Hepatocyte (in vitro differentiated cells): ENCODE data around the gene TRAF3IP1. TPM values are rescaled to one million over a fixed set of nuclear protein-coding genes. Genes with fewer than 3 reads are reported as not detected.

ENCODE experiments used
- DNase-seq: peaks from one replicate; pipeline ENCODE4 v3.0.0-alpha.2; 2016; ENCODE audit warnings: low spot score
- H2AFZ ChIP-seq: fragments of 200-600 bp; sonication (generic); 2 replicates; pipeline ENCODE4 v1.6.0; 2016; ENCODE audit warnings: antibody characterized with exemption, mild to moderate bottlenecking
- H3K27ac ChIP-seq: fragments of 200-600 bp; sonication (generic); 2 replicates; pipeline ENCODE4 v1.5.1; 2016; ENCODE audit warnings: mild to moderate bottlenecking
- H3K27me3 ChIP-seq: fragments of 200-600 bp; sonication (generic); 2 replicates; pipeline ENCODE4 v1.6.1; 2016
- H3K36me3 ChIP-seq: fragments of 200-600 bp; sonication (generic); replicated peaks from 2 replicates; pipeline ENCODE4 v1.5.1; 2016; ENCODE audit warnings: low read depth; ENCODE audit not compliant: insufficient read depth
- H3K4me1 ChIP-seq: fragments of 200-600 bp; sonication (generic); 2 replicates; pipeline ENCODE4 v1.5.1; 2016; ENCODE audit warnings: mild to moderate bottlenecking, moderate library complexity; ENCODE audit not compliant: insufficient read depth
- H3K4me2 ChIP-seq: fragments of 200-600 bp; sonication (generic); 2 replicates; pipeline ENCODE4 v1.6.0; 2016
- H3K4me3 ChIP-seq: fragments of 200-600 bp; sonication (generic); 2 replicates; pipeline ENCODE4 v1.5.1; 2016; ENCODE audit warnings: mild to moderate bottlenecking
- H3K79me2 ChIP-seq: fragments of 200-600 bp; sonication (generic); 2 replicates; pipeline ENCODE4 v1.6.0; 2017; ENCODE audit warnings: mild to moderate bottlenecking
- H3K9me2 ChIP-seq: fragments of 200-600 bp; sonication (generic); replicated peaks from 2 replicates; pipeline ENCODE4 v1.6.0; 2017; ENCODE audit warnings: mild to moderate bottlenecking; ENCODE audit not compliant: insufficient read depth
- H3K9me3 ChIP-seq: fragments of 200-600 bp; sonication (generic); 2 replicates; pipeline ENCODE4 v1.5.1; 2016; ENCODE audit warnings: low read depth, mild to moderate bottlenecking
- H4K20me1 ChIP-seq: fragments of 200-600 bp; sonication (generic); 2 replicates; pipeline ENCODE4 v1.6.0; 2016; ENCODE audit warnings: mild to moderate bottlenecking; ENCODE audit not compliant: insufficient read depth, poor library complexity, severe bottlenecking
- EZH2 ChIP-seq: fragments of 200-600 bp; sonication (generic); IDR thresholded peaks from 2 replicates; pipeline ENCODE4 v1.6.1; 2016; ENCODE audit warnings: antibody characterized with exemption, mild to moderate bottlenecking, borderline replicate concordance
- EZH2phosphoT487 ChIP-seq: fragments of 200-600 bp; sonication (generic); IDR thresholded peaks from one replicate; pipeline ENCODE4 v1.6.1; 2018; ENCODE audit warnings: antibody characterized with exemption, mild to moderate bottlenecking, low read depth, moderate library complexity; ENCODE audit not compliant: unreplicated experiment, severe bottlenecking
- WGBS: methylation state at CpG from one replicate; pipeline ENCODE4 v1.1.6; 2016; ENCODE audit warnings: low lambda C conversion rate; ENCODE audit errors: missing lambda C conversion rate; 5-methylcytosine and 5-hydroxymethylcytosine counted together
- polyA plus RNA-seq: library from polyadenylated mRNA; unstranded; fragments of >200 nt; fragmentation: Nextera tagmentation; extraction: Ambion mirVana; gene quantifications from 2 replicates; pipeline ENCODE4 v1.2.1, GENCODE V29; 2016
- total RNA-seq: library from RNA; depleted of rRNA; stranded (reverse); fragments of >200 nt; gene quantifications from 2 replicates; pipeline ENCODE4 v1.2.3, GENCODE V29; 2014
- TF ChIP-seq, protein P1 (sequence below): fragments of 200-600 bp; sonication (generic); IDR thresholded peaks from 2 replicates; pipeline ENCODE4 v1.5.1; 2016; ENCODE audit warnings: antibody characterized with exemption, mild to moderate bottlenecking; ENCODE audit not compliant: poor library complexity

The TRAF3IP1 gene
- total and polyA plus RNA-seq, 2 experiments from 2014 or later: 9.0 to 9.1 TPM

DNA sequence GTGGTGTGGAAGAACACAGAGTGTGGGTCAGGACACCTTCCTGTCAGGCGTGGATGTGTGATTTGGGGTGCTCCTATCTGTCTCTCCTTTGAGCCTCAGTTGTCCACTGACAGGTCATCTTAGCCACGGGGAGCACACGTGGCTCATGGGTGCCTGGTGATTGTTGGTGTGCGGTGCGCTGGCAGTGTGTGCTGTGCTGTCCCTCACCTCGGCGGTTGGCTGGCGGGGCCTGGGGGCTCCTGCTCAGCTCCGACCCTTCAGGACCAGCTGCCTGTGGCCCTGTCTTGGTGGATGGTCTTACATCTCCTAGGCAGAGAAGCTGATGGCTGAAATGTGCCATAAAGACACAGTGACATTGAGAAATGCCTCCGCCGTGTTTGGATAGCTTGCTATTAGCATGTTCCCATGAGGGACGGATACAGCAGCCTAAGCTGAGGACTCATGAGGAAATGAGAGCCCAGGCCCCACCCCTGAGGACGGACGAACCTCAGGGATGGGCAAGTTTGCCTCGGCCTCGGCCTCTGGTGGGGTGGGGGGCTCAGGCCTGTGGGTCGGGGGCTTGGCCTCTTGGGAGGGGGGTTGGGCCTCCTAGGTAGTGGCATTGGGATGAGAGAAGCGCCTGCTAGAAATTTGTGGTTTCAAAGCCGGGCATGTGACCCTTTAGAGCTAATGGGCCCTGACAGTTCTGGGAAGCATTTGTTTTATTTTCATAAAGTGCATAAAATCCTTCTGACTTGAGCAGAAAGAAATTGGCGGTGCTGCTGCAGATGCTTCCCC is 86.1 kb downstream of the TRAF3IP1 start:
- DNase-seq: no peak
- no peaks in the 10 kb centered on the region for H3K9me3 ChIP-seq
- 84% methylated on average over 20 of the region's 20 CpGs for WGBS
- no peak overlapping the region for H3K4me2 ChIP-seq
- H3K4me3 ChIP-seq: no peak overlapping the region
- no peaks in the 10 kb centered on the region for H3K79me2 ChIP-seq
- no peaks in the 10 kb centered on the region for H3K27me3 ChIP-seq
- peaks cover 10% of the 10 kb centered on the region for H3K4me1 ChIP-seq
- no peaks in the 10 kb centered on the region for H3K9me2 ChIP-seq
- no peaks in the 10 kb centered on the region for H4K20me1 ChIP-seq
- no peak overlapping the region for H3K27ac ChIP-seq
- H3K36me3 ChIP-seq: no peaks in the 10 kb centered on the region
- TF ChIP-seq EZH2phosphoT487 (no peak), EZH2 (no peak)
- TF ChIP-seq, protein P1, sequence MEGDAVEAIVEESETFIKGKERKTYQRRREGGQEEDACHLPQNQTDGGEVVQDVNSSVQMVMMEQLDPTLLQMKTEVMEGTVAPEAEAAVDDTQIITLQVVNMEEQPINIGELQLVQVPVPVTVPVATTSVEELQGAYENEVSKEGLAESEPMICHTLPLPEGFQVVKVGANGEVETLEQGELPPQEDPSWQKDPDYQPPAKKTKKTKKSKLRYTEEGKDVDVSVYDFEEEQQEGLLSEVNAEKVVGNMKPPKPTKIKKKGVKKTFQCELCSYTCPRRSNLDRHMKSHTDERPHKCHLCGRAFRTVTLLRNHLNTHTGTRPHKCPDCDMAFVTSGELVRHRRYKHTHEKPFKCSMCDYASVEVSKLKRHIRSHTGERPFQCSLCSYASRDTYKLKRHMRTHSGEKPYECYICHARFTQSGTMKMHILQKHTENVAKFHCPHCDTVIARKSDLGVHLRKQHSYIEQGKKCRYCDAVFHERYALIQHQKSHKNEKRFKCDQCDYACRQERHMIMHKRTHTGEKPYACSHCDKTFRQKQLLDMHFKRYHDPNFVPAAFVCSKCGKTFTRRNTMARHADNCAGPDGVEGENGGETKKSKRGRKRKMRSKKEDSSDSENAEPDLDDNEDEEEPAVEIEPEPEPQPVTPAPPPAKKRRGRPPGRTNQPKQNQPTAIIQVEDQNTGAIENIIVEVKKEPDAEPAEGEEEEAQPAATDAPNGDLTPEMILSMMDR: no peak
- H2AFZ ChIP-seq: no peak overlapping the region

- no peaks in the 10 kb centered on the region for H4K20me1 ChIP-seq
Measured at GRCh38 chr2:238406998-238407285, 86.6 kb downstream of the TRAF3IP1 start.

DNA sequence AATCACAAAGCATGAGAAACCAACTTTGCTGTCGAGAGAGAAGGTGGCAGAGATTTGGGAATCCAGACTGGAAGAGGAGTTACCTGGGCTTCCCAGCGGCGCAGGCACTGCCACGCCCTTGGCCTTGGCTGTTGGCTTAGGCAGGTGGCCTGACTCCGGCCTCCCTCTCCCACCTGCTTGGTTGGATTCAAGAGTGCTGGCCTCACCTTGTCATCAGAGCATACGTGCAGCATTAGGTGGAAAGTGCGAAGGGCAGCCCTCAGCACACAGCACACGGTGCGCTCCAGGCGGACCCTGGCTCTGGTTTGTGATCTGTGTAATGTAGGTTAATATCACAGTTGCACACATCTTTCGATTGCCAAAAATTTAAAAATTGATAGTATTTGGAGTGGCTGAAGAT is 87.2 kb downstream of the TRAF3IP1 start:
- no peak for DNase-seq
- H3K27me3 ChIP-seq: no peaks in the 10 kb centered on the region
- H3K9me2 ChIP-seq: no peaks in the 10 kb centered on the region
- no peak overlapping the region for H3K4me2 ChIP-seq
- no peaks in the 10 kb centered on the region for H4K20me1 ChIP-seq
- H3K9me3 ChIP-seq: no peaks in the 10 kb centered on the region
- H3K79me2 ChIP-seq: no peaks in the 10 kb centered on the region
- H3K4me1 ChIP-seq: peaks cover 10% of the 10 kb centered on the region
- H3K36me3 ChIP-seq: no peaks in the 10 kb centered on the region
- H2AFZ ChIP-seq: no peak overlapping the region
- no peak overlapping the region for H3K27ac ChIP-seq
- WGBS: 88% methylated on average over 11 of the region's 11 CpGs
- no peak overlapping the region for H3K4me3 ChIP-seq
- TF ChIP-seq EZH2phosphoT487 (no peak), EZH2 (no peak)
- TF ChIP-seq, protein P1: no peak

More at GRCh38 chr2:238406998-238407285, 86.6 kb downstream of the TRAF3IP1 start:
- no peaks in the 10 kb centered on the region for H3K27me3 ChIP-seq
- H3K4me3 ChIP-seq: no peak overlapping the region
- no peak for TF ChIP-seq EZH2phosphoT487
- TF ChIP-seq, protein P1: no peak
- TF ChIP-seq EZH2: no peak
- no peak overlapping the region for H3K27ac ChIP-seq
- peaks cover 10% of the 10 kb centered on the region for H3K4me1 ChIP-seq
- no peaks in the 10 kb centered on the region for H3K79me2 ChIP-seq
- no peaks in the 10 kb centered on the region for H3K36me3 ChIP-seq
- 72% methylated on average over 8 of the region's 8 CpGs for WGBS
- H3K9me3 ChIP-seq: no peaks in the 10 kb centered on the region
- DNase-seq: no peak
- H3K4me2 ChIP-seq: no peak overlapping the region
- H3K9me2 ChIP-seq: no peaks in the 10 kb centered on the region
- no peak overlapping the region for H2AFZ ChIP-seq
